Lung (tissue), 12 donors: ENCODE results near the gene EEF2. TPM values are rescaled to one million over a fixed set of nuclear protein-coding genes. Genes with fewer than 3 reads are reported as not detected.
"Not testable (repeated sequence)": the region's sequence is repeated elsewhere in the genome, so short reads cannot be mapped to it uniquely, and the experiment has no call there.

Source experiments
- ATAC-seq: fragments of 200-7000 bp; cut with Tn5 transposase; one replicate; pipeline ENCODE4 v1.9.1; 2020; ENCODE audit warnings: moderate number of reproducible peaks; ENCODE audit not compliant: insufficient read depth, low FRiP score
- DNase-seq, 3 donors: peaks; one replicate each; pipeline ENCODE4 v3.0.0-alpha.2; 2013 to 2017
- H3K27ac ChIP-seq, 2 donors: one replicate each; pipeline ENCODE4 v1.5.1; 2013; ENCODE audit warnings: mild to moderate bottlenecking in 2 of 2, moderate library complexity in 2 of 2, control low read depth in 1 of 2, inconsistent platforms in 1 of 2, low read depth in 1 of 2, low read length in 1 of 2
- H3K27me3 ChIP-seq, 3 donors: one replicate each; pipeline ENCODE4 v1.5.1; 2013; ENCODE audit warnings: low read length in 2 of 3; ENCODE audit not compliant: control insufficient read depth in 3 of 3, insufficient read depth in 3 of 3
- H3K36me3 ChIP-seq, 4 donors: one replicate each; pipeline ENCODE4 v1.5.1; 2013; ENCODE audit warnings: low read length in 4 of 4, mild to moderate bottlenecking in 1 of 4, moderate library complexity in 1 of 4; ENCODE audit not compliant: control insufficient read depth in 4 of 4, insufficient read depth in 4 of 4
- H3K4me1 ChIP-seq, 5 donors: one replicate each; pipeline ENCODE4 v1.5.1; 2013; ENCODE audit warnings: low read length in 5 of 5, mild to moderate bottlenecking in 2 of 5, moderate library complexity in 1 of 5; ENCODE audit not compliant: control insufficient read depth in 5 of 5, insufficient read depth in 5 of 5
- H3K4me3 ChIP-seq: one replicate; pipeline ENCODE4 v1.5.1; 2013; ENCODE audit warnings: mild to moderate bottlenecking, control low read depth, moderate library complexity
- H3K9ac ChIP-seq, 2 donors: one replicate each; pipeline ENCODE4 v1.5.1; 2013; ENCODE audit warnings: low read length in 2 of 2, control low read depth in 1 of 2; ENCODE audit not compliant: insufficient read depth in 1 of 2
- H3K9me3 ChIP-seq, 4 donors: one replicate each; pipeline ENCODE4 v1.5.1; 2013; ENCODE audit warnings: low read length in 3 of 4, mild to moderate bottlenecking in 1 of 4, moderate library complexity in 1 of 4; ENCODE audit not compliant: control insufficient read depth in 4 of 4, insufficient read depth in 3 of 4
- WGBS, 2 donors: extraction: QIAGEN DNeasy Blood & Tissue Kit; methylation state at CpG; one replicate each; pipeline ENCODE4 v1.1.7; 2013; 5-methylcytosine and 5-hydroxymethylcytosine counted together
- polyA plus RNA-seq, 2 donors: library from polyadenylated mRNA; stranded (reverse); fragments of 200-250 nt; gene quantifications; one replicate each; pipeline ENCODE4 v1.2.1, GENCODE V29; 2013
- total RNA-seq, 2 donors: library from RNA; depleted of rRNA in 1 of 2; stranded (reverse); fragments of >200 nt in 1 of 2; gene quantifications; one replicate each; pipeline ENCODE4 v1.2.1, GENCODE V29; 2014 to 2021
- TF ChIP-seq, protein P1 (sequence below): IDR thresholded peaks from 2 replicates; pipeline ENCODE4 v1.5.1; 2012; ENCODE audit warnings: mild to moderate bottlenecking; ENCODE audit errors: control extremely low read depth, extremely low read depth
- donor health status: control.
- donor health status: control.
- donor health status: Bipolar disorder and iron deficiency.
- donor health status: healthy.
- donor health status: DM: yes; HTN: yes; CAD: no.

The EEF2 gene
- total and polyA plus RNA-seq, 4 donors: 994 to 1,934 (median 1,345) TPM

GRCh38 chr19:4012975-4013634, 27.8 kb upstream of the EEF2 start:
- Histone ChIP-seq H3K27ac (no peak overlapping the region), H3K4me1 (peaks cover 9 to 41% (median 19%) of the 10 kb centered on the region in 5 donors), H3K9me3 (no peaks in the 10 kb centered on the region), H3K27me3 (no peaks in the 10 kb centered on the region), H3K9ac (no peak overlapping the region), H3K4me3 (no peak overlapping the region), H3K36me3 (peaks cover 0 to 44% (median 11%) of the 10 kb centered on the region in 4 donors)
- ATAC-seq (no peak), DNase-seq (no peak)
- WGBS, 2 donors: 96 to 98% methylated on average over 33 of the region's 33 CpGs
- TF ChIP-seq, protein P1, sequence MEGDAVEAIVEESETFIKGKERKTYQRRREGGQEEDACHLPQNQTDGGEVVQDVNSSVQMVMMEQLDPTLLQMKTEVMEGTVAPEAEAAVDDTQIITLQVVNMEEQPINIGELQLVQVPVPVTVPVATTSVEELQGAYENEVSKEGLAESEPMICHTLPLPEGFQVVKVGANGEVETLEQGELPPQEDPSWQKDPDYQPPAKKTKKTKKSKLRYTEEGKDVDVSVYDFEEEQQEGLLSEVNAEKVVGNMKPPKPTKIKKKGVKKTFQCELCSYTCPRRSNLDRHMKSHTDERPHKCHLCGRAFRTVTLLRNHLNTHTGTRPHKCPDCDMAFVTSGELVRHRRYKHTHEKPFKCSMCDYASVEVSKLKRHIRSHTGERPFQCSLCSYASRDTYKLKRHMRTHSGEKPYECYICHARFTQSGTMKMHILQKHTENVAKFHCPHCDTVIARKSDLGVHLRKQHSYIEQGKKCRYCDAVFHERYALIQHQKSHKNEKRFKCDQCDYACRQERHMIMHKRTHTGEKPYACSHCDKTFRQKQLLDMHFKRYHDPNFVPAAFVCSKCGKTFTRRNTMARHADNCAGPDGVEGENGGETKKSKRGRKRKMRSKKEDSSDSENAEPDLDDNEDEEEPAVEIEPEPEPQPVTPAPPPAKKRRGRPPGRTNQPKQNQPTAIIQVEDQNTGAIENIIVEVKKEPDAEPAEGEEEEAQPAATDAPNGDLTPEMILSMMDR: no peak

DNA sequence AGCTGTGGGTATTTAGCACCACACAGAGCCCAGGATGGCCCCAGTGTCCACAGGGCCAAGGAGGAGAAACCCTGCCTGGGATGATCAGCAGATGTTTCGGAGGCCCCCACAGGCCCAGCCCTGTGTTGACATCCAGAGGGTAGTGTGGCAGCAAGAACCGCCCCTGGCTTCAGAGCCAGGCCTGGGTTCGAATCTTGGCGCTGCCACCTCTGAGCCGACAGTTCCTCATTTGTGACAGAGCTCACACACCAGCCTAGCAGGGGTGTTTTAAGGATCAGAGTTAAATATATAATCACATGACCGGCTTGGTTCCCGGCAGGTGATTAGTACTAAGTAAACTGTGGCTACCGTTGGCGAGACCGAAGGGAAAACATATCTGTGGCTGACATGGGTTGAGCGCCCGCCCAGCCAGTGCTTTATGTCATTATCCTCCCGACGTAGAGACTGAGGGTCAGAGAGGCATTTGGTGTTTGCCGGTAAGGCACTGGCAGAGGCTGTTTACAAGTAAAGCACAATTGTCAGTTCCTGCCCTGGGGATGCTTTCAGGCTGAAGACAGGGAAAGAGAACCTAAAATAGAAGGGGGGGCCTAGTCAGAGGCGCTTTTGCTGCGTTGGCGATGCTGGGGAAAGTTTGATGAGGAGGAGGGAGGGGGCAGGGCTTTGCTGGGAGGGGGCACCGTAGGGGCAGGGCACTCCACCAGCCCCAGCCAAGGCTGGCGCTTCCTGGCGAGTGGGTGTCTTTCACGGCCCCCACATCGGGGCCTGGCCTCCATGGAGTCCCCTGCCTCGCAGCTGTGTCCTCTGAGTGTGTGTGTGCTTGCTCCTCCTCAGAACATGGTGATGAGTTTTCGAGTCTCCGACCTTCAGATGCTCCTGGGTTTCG, 27.1 kb upstream of the EEF2 start:
- ATAC-seq: no peak
- H3K4me3 ChIP-seq: no peak overlapping the region
- WGBS, 2 donors: 79 to 87% methylated on average over 25 to 27 of the region's 27 CpGs

GRCh38 chr19:4011430-4011829, 26.2 kb upstream of the EEF2 start:
- not testable (repeated sequence) for H3K9me3 ChIP-seq, H3K9ac ChIP-seq, H3K27ac ChIP-seq, ATAC-seq, DNase-seq, H3K4me3 ChIP-seq, H3K27me3 ChIP-seq
- WGBS, 2 donors: 83 to 93% methylated on average over 6 of the region's 6 CpGs
- Histone ChIP-seq H3K4me1 (peaks cover 9 to 41% (median 19%) of the 10 kb centered on the region in 5 donors), H3K36me3 (peaks cover 0 to 36% (median 11%) of the 10 kb centered on the region in 4 donors)

More for the DNA sequence above, 27.1 kb upstream of the EEF2 start:
- DNase-seq: no peak
- Histone ChIP-seq H3K27me3 (no peaks in the 10 kb centered on the region), H3K9ac (no peak overlapping the region), H3K9me3 (no peaks in the 10 kb centered on the region), H3K4me1 (peaks cover 9 to 41% (median 19%) of the 10 kb centered on the region in 5 donors), H3K27ac (no peak overlapping the region), H3K36me3 (peaks cover 0 to 43% (median 11%) of the 10 kb centered on the region in 4 donors)
- TF ChIP-seq, protein P1: no peak

- no peak overlapping the region for H3K4me3 ChIP-seq
- no peak overlapping the region for H3K9ac ChIP-seq
- ATAC-seq (no peak), DNase-seq (peak in 1 of 3 donors; percentile 12)
- H3K9me3 ChIP-seq: no peaks in the 10 kb centered on the region
- TF ChIP-seq, protein P1: no peak
- H3K36me3 ChIP-seq: peaks cover 0 to 29% (median 8%) of the 10 kb centered on the region in 4 donors
- WGBS, 2 donors: 80 to 89% methylated on average over 14 of the region's 14 CpGs
- no peaks in the 10 kb centered on the region for H3K27me3 ChIP-seq
- H3K27ac ChIP-seq: no peak overlapping the region
- peaks cover 9 to 40% (median 19%) of the 10 kb centered on the region in 5 donors for H3K4me1 ChIP-seq
Observed at GRCh38 chr19:4010808-4011110, 25.5 kb upstream of the EEF2 start.
